Vagina (tissue), 2 donors: ENCODE results near the gene PRF1.

Experiments
- POLR2A ChIP-seq, 2 donors: fragments of 450-650 bp; IDR thresholded peaks; one replicate each; pipeline ENCODE4 v1.6.1; 2017; ENCODE audit warnings: antibody characterized with exemption in 2 of 2, mild to moderate bottlenecking in 2 of 2, moderate library complexity in 2 of 2
- TF ChIP-seq, protein P1 (sequence below), 3 experiments: fragments of 450-650 bp in 2 of 3; fragments of 200-600 bp in 1 of 3; sonication (generic) in 1 of 3; IDR thresholded peaks; one replicate each; pipeline ENCODE4 v1.5.1; 2017 to 2019; ENCODE audit warnings: antibody characterized with exemption in 3 of 3, mild to moderate bottlenecking in 2 of 3, moderate library complexity in 2 of 3

DNA sequence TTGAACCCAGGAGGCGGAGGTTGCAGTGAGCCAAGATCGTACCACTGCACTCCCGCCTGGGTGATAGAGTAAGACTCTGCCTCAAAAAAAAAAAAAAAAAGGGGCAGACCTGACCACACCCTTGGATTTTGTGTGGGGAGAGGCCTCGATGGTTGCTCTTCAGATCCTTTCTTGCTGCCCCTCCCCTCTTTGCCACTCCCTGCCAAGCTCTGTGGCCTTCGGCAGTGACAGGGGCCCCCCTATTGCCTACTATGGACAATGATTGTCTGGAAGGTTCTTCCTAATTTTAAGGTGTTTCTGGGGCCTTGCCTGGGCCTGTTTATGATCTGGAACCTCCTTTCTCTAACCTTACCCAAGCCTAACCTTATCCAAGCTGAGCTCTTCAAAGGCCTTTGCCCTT is 795 bp downstream of the PRF1 start:
- TF ChIP-seq, protein P1, sequence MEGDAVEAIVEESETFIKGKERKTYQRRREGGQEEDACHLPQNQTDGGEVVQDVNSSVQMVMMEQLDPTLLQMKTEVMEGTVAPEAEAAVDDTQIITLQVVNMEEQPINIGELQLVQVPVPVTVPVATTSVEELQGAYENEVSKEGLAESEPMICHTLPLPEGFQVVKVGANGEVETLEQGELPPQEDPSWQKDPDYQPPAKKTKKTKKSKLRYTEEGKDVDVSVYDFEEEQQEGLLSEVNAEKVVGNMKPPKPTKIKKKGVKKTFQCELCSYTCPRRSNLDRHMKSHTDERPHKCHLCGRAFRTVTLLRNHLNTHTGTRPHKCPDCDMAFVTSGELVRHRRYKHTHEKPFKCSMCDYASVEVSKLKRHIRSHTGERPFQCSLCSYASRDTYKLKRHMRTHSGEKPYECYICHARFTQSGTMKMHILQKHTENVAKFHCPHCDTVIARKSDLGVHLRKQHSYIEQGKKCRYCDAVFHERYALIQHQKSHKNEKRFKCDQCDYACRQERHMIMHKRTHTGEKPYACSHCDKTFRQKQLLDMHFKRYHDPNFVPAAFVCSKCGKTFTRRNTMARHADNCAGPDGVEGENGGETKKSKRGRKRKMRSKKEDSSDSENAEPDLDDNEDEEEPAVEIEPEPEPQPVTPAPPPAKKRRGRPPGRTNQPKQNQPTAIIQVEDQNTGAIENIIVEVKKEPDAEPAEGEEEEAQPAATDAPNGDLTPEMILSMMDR (IDR thresholded peaks at IDR 0.05): no peak
- TF ChIP-seq POLR2A (IDR thresholded peaks at IDR 0.05): no peak
